ENCODE results near the gene KCNQ4. TPM values are rescaled to one million over a fixed set of nuclear protein-coding genes. Genes with fewer than 3 reads are reported as not detected.

Gene KCNQ4
- total and polyA plus RNA-seq, 2 of the 4 experiments (the other 2 are of a cell fraction), result 0.07 TPM; not detected in 1

- no peak overlapping the region for H4K91ac ChIP-seq (ENCODE audit: insufficient read depth, low read depth, low read length)
- dilution Hi-C loops (cut with HindIII; ENCODE audit: low sequenced_read_pairs, unreplicated experiment) (no loop called here), in situ Hi-C loops (cut with MboI; ENCODE audit: low sequenced_read_pairs) (no loop called here), intact Hi-C loops (cut with micrococcal nuclease) (no loop called here)
- H2BK5ac ChIP-seq (ENCODE audit: low read depth, low read length, poor library complexity, severe bottlenecking), result no peak overlapping the region
- DNase-seq, result no peak
- H2BK20ac ChIP-seq (ENCODE audit: low read depth, low read length), result no peak overlapping the region
- H3K4me1 ChIP-seq (ENCODE audit: control insufficient read depth, insufficient read depth, low read length), result 0 out of 2 replicates have a peak, but pooled peaks cover 5% of the 10 kb centered on the region
- no peak overlapping the region for H2BK120ac ChIP-seq (ENCODE audit: low read depth, low read length)
- no peak overlapping the region for H3K27ac ChIP-seq (ENCODE audit: insufficient read depth, low read length)
- no peak overlapping the region for H2AK9ac ChIP-seq (replicated peaks; ENCODE audit: low read depth, low read length, poor library complexity)
- H4K5ac ChIP-seq (ENCODE audit: low read depth, low read length), result no peak overlapping the region
- no peak overlapping the region for H3K23ac ChIP-seq (ENCODE audit: low read depth, low read length)
- 98% methylated on average over 5 of the region's 9 CpGs; no CpG with 5 or more reads in 1 of the 2 experiments for WGBS, 2 experiments (ENCODE audit: extremely low coverage in 2 of 2, insufficient read length in 1 of 2)
- H3K4me2 ChIP-seq (ENCODE audit: low read depth, low read length), result no peak overlapping the region
- no peak overlapping the region for H3K56ac ChIP-seq (ENCODE audit: extremely low read depth, insufficient read depth, low read length)
- ATAC-seq (ENCODE audit: low read depth), result no peak
- H2AK5ac ChIP-seq (ENCODE audit: low read depth, low read length), result no peak overlapping the region
- no peak overlapping the region for H3K9ac ChIP-seq (ENCODE audit: low read depth, low read length)
- H3K79me1 ChIP-seq (ENCODE audit: low read depth in 1 of 2, low read length in 2 of 2), result no peaks in the 10 kb centered on the region
- no peak overlapping the region for H2AFZ ChIP-seq (replicated peaks; ENCODE audit: low read length, poor library complexity)
- ChIA-PET POLR2A (ENCODE audit: unreplicated experiment) (no interaction called here), CTCF (interaction anchor here (0.7 to 1.6 kb wide), 3 partner anchors 82 to 96 kb away, joined by 3 to 5 read pairs (median 4); no protein-coding TSS in a partner anchor)
- H3K4ac ChIP-seq (ENCODE audit: low read depth, low read length), result no peak overlapping the region
- no peaks in the 10 kb centered on the region for H4K20me1 ChIP-seq (ENCODE audit: insufficient read depth, low read length)
- no peak overlapping the region for H3K14ac ChIP-seq (replicated peaks; ENCODE audit: low read depth, low read length)
- TF ChIP-seq USF2 (IDR thresholded peaks at IDR 0.05; ENCODE audit: low read depth, low read length), result no peak
- no peak for TF ChIP-seq RAD21 (IDR thresholded peaks at IDR 0.05; ENCODE audit: low read length)
- no peak for TF ChIP-seq CTCF (conservative IDR thresholded peaks at IDR 0.05; ENCODE audit: low read depth, low read length)
- no peak for TF ChIP-seq SMC3 (IDR thresholded peaks at IDR 0.05; ENCODE audit: low read depth, low read length)
- TF ChIP-seq RCOR1 (IDR thresholded peaks at IDR 0.05; ENCODE audit: insufficient replicate concordance, low read length), result no peak
- TF ChIP-seq CHD1 (IDR thresholded peaks at IDR 0.05; ENCODE audit: low read depth, low read length), result no peak
- no peak for TF ChIP-seq RFX5 (IDR thresholded peaks at IDR 0.05; ENCODE audit: low read depth, low read length)
- TF ChIP-seq MXI1 (IDR thresholded peaks at IDR 0.05; ENCODE audit: borderline replicate concordance, low read depth, low read length), result no peak
- TF ChIP-seq CEBPB (IDR thresholded peaks at IDR 0.05; ENCODE audit: low read depth, low read length), result no peak
- TF ChIP-seq BHLHE40 (IDR thresholded peaks at IDR 0.05; ENCODE audit: low read depth, low read length), result no peak
- TF ChIP-seq, protein P1, sequence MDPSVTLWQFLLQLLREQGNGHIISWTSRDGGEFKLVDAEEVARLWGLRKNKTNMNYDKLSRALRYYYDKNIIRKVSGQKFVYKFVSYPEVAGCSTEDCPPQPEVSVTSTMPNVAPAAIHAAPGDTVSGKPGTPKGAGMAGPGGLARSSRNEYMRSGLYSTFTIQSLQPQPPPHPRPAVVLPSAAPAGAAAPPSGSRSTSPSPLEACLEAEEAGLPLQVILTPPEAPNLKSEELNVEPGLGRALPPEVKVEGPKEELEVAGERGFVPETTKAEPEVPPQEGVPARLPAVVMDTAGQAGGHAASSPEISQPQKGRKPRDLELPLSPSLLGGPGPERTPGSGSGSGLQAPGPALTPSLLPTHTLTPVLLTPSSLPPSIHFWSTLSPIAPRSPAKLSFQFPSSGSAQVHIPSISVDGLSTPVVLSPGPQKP (IDR thresholded peaks at IDR 0.05; ENCODE audit: borderline replicate concordance, low read depth, low read length), result no peak
- no peak for TF ChIP-seq NFE2L2 (IDR thresholded peaks at IDR 0.05; ENCODE audit: low read depth, low read length)
- TF ChIP-seq MAFK (IDR thresholded peaks at IDR 0.05; ENCODE audit: low read depth, low read length), result no peak
- no peak for TF ChIP-seq FOS (IDR thresholded peaks at IDR 0.05; ENCODE audit: low read depth, low read length)
- TF ChIP-seq MAZ (IDR thresholded peaks at IDR 0.05; ENCODE audit: borderline replicate concordance, low read depth, low read length), result no peak
- H4K8ac ChIP-seq (ENCODE audit: low read depth in 2 of 2, low read length in 2 of 2), result no peak overlapping the region
- no peak overlapping the region for H3K4me3 ChIP-seq (ENCODE audit: insufficient read depth, low read depth, low read length)
- H3K9me3 ChIP-seq (ENCODE audit: control insufficient read depth, insufficient read depth, low read length), result no peaks in the 10 kb centered on the region
- H3K18ac ChIP-seq (ENCODE audit: low read depth, low read length), result no peak overlapping the region
- no peak overlapping the region for H2BK15ac ChIP-seq (ENCODE audit: low read depth, low read length)
- no peaks in the 10 kb centered on the region for H3K9me1 ChIP-seq (ENCODE audit: insufficient read depth, low read length)
- no TSS peak for BruUV-seq (replicated peaks)
- no peaks in the 10 kb centered on the region for H3K36me3 ChIP-seq (ENCODE audit: control insufficient read depth, insufficient read depth, low read length)
- peaks cover 18% of the 10 kb centered on the region; the same call in 1 of the 2 replicates for H3K27me3 ChIP-seq (ENCODE audit: control insufficient read depth, insufficient read depth, low read length)
Measured at GRCh38 chr1:40856656-40857302, 73.2 kb downstream of the KCNQ4 start.

All from IMR-90 (cell line).